Neutrophil (primary cell): ENCODE measurements around the gene CDPF1.

Experiments
- H3K27ac ChIP-seq: fragments of 200-600 bp; sonication (generic); 2 replicates; pipeline ENCODE4 v1.5.1; 2016; ENCODE audit warnings: mild to moderate bottlenecking, moderate library complexity
- H3K27me3 ChIP-seq: fragments of 200-600 bp; sonication (generic); 2 replicates; pipeline ENCODE4 v1.6.0; 2016; ENCODE audit warnings: mild to moderate bottlenecking
- H3K36me3 ChIP-seq: fragments of 200-600 bp; sonication (generic); 2 replicates; pipeline ENCODE4 v1.5.1; 2017
- H3K4me1 ChIP-seq, 2 experiments: fragments of 200-600 bp in 1 of 2; sonication (generic) in 1 of 2; 1 replicate in 1 of 2; 2 replicates in 1 of 2; pipeline versions ENCODE4 v1.5.1 to v1.6.1; 2013 to 2016; ENCODE audit warnings: low read depth in 1 of 2, low read length in 1 of 2, mild to moderate bottlenecking in 1 of 2, moderate library complexity in 1 of 2; ENCODE audit not compliant: control insufficient read depth in 1 of 2, insufficient read depth in 1 of 2
- H3K4me3 ChIP-seq, 2 experiments: fragments of 200-600 bp in 1 of 2; sonication (generic) in 1 of 2; 1 replicate in 1 of 2; 2 replicates in 1 of 2; pipeline ENCODE4 v1.5.1; 2013 to 2016; ENCODE audit warnings: low read depth in 1 of 2, low read length in 1 of 2, mild to moderate bottlenecking in 1 of 2, moderate library complexity in 1 of 2
- H3K9me3 ChIP-seq: fragments of 200-600 bp; sonication (generic); 2 replicates; pipeline ENCODE4 v1.5.1; 2016
- CTCF ChIP-seq: fragments of 200-600 bp; sonication (generic); IDR thresholded peaks from 2 replicates; pipeline ENCODE4 v1.5.1; 2016; ENCODE audit warnings: antibody characterized with exemption

Gene CDPF1

GRCh38 chr22:46274381-46274780 is 24.3 kb upstream of the CDPF1 start:
- no peaks in the 10 kb centered on the region for H3K27me3 ChIP-seq
- no peak overlapping the region for H3K4me3 ChIP-seq
- peaks cover 66% of the 10 kb centered on the region for H3K36me3 ChIP-seq
- no peak overlapping the region for H3K27ac ChIP-seq
- H3K4me1 ChIP-seq: no peaks in the 10 kb centered on the region
- H3K9me3 ChIP-seq: no peaks in the 10 kb centered on the region
- no peak for TF ChIP-seq CTCF

- H3K4me3 ChIP-seq: no peak overlapping the region
- no peaks in the 10 kb centered on the region for H3K9me3 ChIP-seq
- no peaks in the 10 kb centered on the region for H3K27me3 ChIP-seq
- H3K36me3 ChIP-seq: peaks cover 58% of the 10 kb centered on the region
- no peak overlapping the region for H3K27ac ChIP-seq
- TF ChIP-seq CTCF: no peak
- peaks cover under 1 to 4% of the 10 kb centered on the region in 2 experiments for H3K4me1 ChIP-seq
Observed at GRCh38 chr22:46273432-46274148, 23.5 kb upstream of the CDPF1 start.

GRCh38 chr22:46272762-46273431 is 22.8 kb upstream of the CDPF1 start:
- TF ChIP-seq CTCF: no peak
- Histone ChIP-seq H3K4me1 (peaks cover 7 to 11% of the 10 kb centered on the region in 2 experiments), H3K27ac (no peak overlapping the region), H3K4me3 (no peak overlapping the region), H3K36me3 (peaks cover 51% of the 10 kb centered on the region), H3K9me3 (no peaks in the 10 kb centered on the region), H3K27me3 (no peaks in the 10 kb centered on the region)

- no peaks in the 10 kb centered on the region for H3K9me3 ChIP-seq
- H3K4me3 ChIP-seq: no peak overlapping the region
- peaks cover 10 to 16% of the 10 kb centered on the region in 2 experiments for H3K4me1 ChIP-seq
- TF ChIP-seq CTCF: no peak
- H3K27ac ChIP-seq: no peak overlapping the region
- no peaks in the 10 kb centered on the region for H3K27me3 ChIP-seq
- H3K36me3 ChIP-seq: peaks cover 46% of the 10 kb centered on the region
Observed at GRCh38 chr22:46272196-46272595, 22.1 kb upstream of the CDPF1 start.

- H3K27ac ChIP-seq: no peak overlapping the region
- TF ChIP-seq CTCF: no peak
- no peaks in the 10 kb centered on the region for H3K27me3 ChIP-seq
- H3K9me3 ChIP-seq: no peaks in the 10 kb centered on the region
- H3K4me3 ChIP-seq: no peak overlapping the region
- peaks cover 26% of the 10 kb centered on the region for H3K36me3 ChIP-seq
- peaks cover 13 to 16% of the 10 kb centered on the region in 2 experiments for H3K4me1 ChIP-seq
Observed at GRCh38 chr22:46269564-46269963, 19.5 kb upstream of the CDPF1 start.
